ENCODE data around the gene NOBOX. TPM values are rescaled to one million over a fixed set of nuclear protein-coding genes. Genes with fewer than 3 reads are reported as not detected.
"Not testable (repeated sequence)": the region's sequence is repeated elsewhere in the genome, so short reads cannot be mapped to it uniquely, and the experiment has no call there.

The NOBOX gene
- total and polyA plus RNA-seq, 2 donors (not counting 1 experiment from before 2014, with no cell fraction given): not detected

DNA sequence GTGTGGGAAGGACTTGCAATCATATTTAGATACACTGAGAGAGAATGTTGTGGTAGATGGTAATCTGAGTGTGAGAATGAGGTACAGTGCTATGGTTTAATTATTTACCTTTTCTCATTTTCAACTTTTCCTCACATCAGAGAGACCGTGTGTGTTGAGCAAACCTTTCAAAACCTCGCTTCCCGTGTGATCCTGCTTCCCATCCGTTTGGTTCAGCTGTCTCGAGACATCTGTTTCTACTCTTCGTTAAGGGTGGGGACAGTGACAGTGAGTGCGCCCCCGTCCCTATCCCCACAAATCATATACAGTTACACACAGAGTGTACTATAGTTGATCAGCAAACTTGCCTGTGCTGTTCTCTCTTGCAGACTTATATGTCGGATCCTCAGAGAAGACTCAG, 33.0 kb upstream of the NOBOX start:
- H3K36me3 ChIP-seq (replicated peaks in 1 of 2; ENCODE audit: control extremely low read depth in 1 of 2, control insufficient read depth in 1 of 2, extremely low read depth in 1 of 2, insufficient read depth in 2 of 2, low read length in 1 of 2): no peaks in the 10 kb centered on the region
- Mint-ChIP-seq H3K4me1 (no peaks in the 10 kb centered on the region), H3K27me3 (peaks cover 27% of the 10 kb centered on the region), H3K4me3 (no peak overlapping the region), H3K27ac (no peak overlapping the region), H3K9me3 (ENCODE audit: insufficient read depth) (no peaks in the 10 kb centered on the region)
- WGBS (ENCODE audit: insufficient coverage): 100% methylated on average over 1 of the region's 9 CpGs
- no peak for TF ChIP-seq EZH2 (IDR thresholded peaks at IDR 0.05; ENCODE audit: borderline replicate concordance, insufficient read depth, low read depth, low read length, poor library complexity, severe bottlenecking)
- H3K27ac ChIP-seq (ENCODE audit: low read length in 2 of 2): no peak overlapping the region
- H3K9ac ChIP-seq (ENCODE audit: low read length): no peak overlapping the region
- POLR2A ChIA-PET: no interaction called here
- H3K27me3 ChIP-seq (replicated peaks in 1 of 4; ENCODE audit: control extremely low read depth in 1 of 4, control insufficient read depth in 3 of 4, insufficient read depth in 4 of 4, low read length in 3 of 4): peaks cover 0 to 2% (median 0%) of the 10 kb centered on the region in 4 experiments
- H4K20me1 ChIP-seq (ENCODE audit: control insufficient read depth, insufficient read depth, low read length, poor library complexity, severe bottlenecking): no peaks in the 10 kb centered on the region
- H3K4me1 ChIP-seq (ENCODE audit: control insufficient read depth in 2 of 2, insufficient read depth in 2 of 2, low read length in 2 of 2): no peaks in the 10 kb centered on the region
- H3K4me3 ChIP-seq (ENCODE audit: control extremely low read depth in 1 of 5, extremely low read depth in 1 of 5, insufficient read depth in 1 of 5, low read depth in 2 of 5, low read length in 4 of 5): no peak overlapping the region
- no peak overlapping the region for H3K4me2 ChIP-seq (replicated peaks; ENCODE audit: low read depth, low read length, poor library complexity, severe bottlenecking)
- intact Hi-C loops (cut with micrococcal nuclease): no loop called here
- H3K79me2 ChIP-seq (ENCODE audit: control insufficient read depth, insufficient read depth, low read length): no peaks in the 10 kb centered on the region
- H2AFZ ChIP-seq (ENCODE audit: insufficient read depth, low read depth, low read length, poor library complexity, severe bottlenecking): no peak overlapping the region
- no peak for ATAC-seq (ENCODE audit: low read depth)
- no peaks in the 10 kb centered on the region for H3K9me3 ChIP-seq (ENCODE audit: control extremely low read depth in 1 of 3, control insufficient read depth in 2 of 3, insufficient read depth in 1 of 3, low read length in 2 of 3)
- DNase-seq: no peak
- CTCF ChIA-PET: interaction anchor here (0.9 to 1.2 kb wide), 2 partner anchors 12 to 19 kb away, joined by 3 to 5 read pairs; no protein-coding TSS in a partner anchor

DNA sequence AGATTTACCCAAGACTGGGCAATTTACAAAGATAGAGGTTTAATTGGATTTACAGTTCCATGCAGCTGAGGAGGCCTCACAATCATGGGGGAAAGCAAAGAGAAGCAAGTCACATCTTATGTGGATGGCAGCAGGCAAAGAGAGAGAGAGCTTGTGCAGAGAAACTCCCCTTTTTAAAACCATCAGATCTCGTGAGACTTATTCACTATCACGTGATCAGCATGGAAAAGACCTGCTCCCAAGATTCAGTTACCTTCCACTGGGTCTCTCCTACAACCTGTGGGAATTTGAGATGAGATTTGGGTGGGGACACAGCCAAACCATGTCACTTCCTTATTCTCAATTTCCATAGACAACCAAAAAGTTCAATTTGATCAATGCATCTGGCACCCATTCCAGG, 24.9 kb upstream of the NOBOX start:
- ChIA-PET POLR2A (no interaction called here), CTCF (no interaction called here)
- peaks cover 5% of the 10 kb centered on the region for H3K27me3 Mint-ChIP-seq
- Histone ChIP-seq H3K79me2 (ENCODE audit: control insufficient read depth, insufficient read depth, low read length) (no peaks in the 10 kb centered on the region), H2AFZ (ENCODE audit: insufficient read depth, low read depth, low read length, poor library complexity, severe bottlenecking) (no peak overlapping the region), H3K4me3 (ENCODE audit: control extremely low read depth in 1 of 5, extremely low read depth in 1 of 5, insufficient read depth in 1 of 5, low read depth in 2 of 5, low read length in 4 of 5) (no peak overlapping the region), H3K9ac (ENCODE audit: low read length) (no peak overlapping the region), H3K9me3 (ENCODE audit: control extremely low read depth in 1 of 3, control insufficient read depth in 2 of 3, insufficient read depth in 1 of 3, low read length in 2 of 3) (peaks cover 0 to 25% (median 8%) of the 10 kb centered on the region in 3 donors), H3K27ac (ENCODE audit: low read length in 2 of 2) (no peak overlapping the region), H3K4me2 (replicated peaks; ENCODE audit: low read depth, low read length, poor library complexity, severe bottlenecking) (no peak overlapping the region), H3K27me3 (replicated peaks in 1 of 4; ENCODE audit: control extremely low read depth in 1 of 4, control insufficient read depth in 3 of 4, insufficient read depth in 4 of 4, low read length in 3 of 4) (no peaks in the 10 kb centered on the region), H3K36me3 (replicated peaks in 1 of 2; ENCODE audit: control extremely low read depth in 1 of 2, control insufficient read depth in 1 of 2, extremely low read depth in 1 of 2, insufficient read depth in 2 of 2, low read length in 1 of 2) (no peaks in the 10 kb centered on the region), H3K4me1 (ENCODE audit: control insufficient read depth in 2 of 2, insufficient read depth in 2 of 2, low read length in 2 of 2) (no peaks in the 10 kb centered on the region), H4K20me1 (ENCODE audit: control insufficient read depth, insufficient read depth, low read length, poor library complexity, severe bottlenecking) (no peaks in the 10 kb centered on the region)
- DNase-seq (no peak), ATAC-seq (ENCODE audit: low read depth) (no peak)
- intact Hi-C loops (cut with micrococcal nuclease): no loop called here
- no CpG with 5 or more reads among the region's 2 CpGs for WGBS (ENCODE audit: insufficient coverage)
- no peak overlapping the region for H3K4me3 Mint-ChIP-seq
- no peak for TF ChIP-seq EZH2 (IDR thresholded peaks at IDR 0.05; ENCODE audit: borderline replicate concordance, insufficient read depth, low read depth, low read length, poor library complexity, severe bottlenecking)
- TF ChIP-seq, protein P1, sequence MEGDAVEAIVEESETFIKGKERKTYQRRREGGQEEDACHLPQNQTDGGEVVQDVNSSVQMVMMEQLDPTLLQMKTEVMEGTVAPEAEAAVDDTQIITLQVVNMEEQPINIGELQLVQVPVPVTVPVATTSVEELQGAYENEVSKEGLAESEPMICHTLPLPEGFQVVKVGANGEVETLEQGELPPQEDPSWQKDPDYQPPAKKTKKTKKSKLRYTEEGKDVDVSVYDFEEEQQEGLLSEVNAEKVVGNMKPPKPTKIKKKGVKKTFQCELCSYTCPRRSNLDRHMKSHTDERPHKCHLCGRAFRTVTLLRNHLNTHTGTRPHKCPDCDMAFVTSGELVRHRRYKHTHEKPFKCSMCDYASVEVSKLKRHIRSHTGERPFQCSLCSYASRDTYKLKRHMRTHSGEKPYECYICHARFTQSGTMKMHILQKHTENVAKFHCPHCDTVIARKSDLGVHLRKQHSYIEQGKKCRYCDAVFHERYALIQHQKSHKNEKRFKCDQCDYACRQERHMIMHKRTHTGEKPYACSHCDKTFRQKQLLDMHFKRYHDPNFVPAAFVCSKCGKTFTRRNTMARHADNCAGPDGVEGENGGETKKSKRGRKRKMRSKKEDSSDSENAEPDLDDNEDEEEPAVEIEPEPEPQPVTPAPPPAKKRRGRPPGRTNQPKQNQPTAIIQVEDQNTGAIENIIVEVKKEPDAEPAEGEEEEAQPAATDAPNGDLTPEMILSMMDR (IDR thresholded peaks at IDR 0.05): no peak
- no peak overlapping the region for H3K27ac Mint-ChIP-seq
- H3K4me1 Mint-ChIP-seq: no peaks in the 10 kb centered on the region
- H3K9me3 Mint-ChIP-seq (ENCODE audit: insufficient read depth): peaks cover 9% of the 10 kb centered on the region

DNA sequence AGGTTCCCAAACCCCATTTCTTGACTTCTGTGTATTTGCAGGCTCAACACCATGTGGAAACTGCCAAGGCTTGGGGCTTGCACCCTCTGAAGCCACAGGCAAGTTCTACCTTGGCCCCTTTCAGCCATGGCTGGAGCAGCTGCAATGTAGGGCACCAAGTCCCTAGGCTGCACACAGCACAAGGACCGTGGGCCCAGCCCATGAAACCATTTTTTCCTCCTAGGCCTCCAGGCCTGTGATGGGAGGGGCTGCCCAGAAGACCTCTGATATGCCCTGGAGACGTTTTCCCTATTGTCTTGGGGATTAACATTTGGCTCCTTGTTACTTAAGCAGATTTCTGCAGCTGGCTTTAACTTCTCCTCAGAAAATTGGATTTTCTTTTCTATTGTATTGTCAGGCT, 24.0 kb upstream of the NOBOX start:
- H3K27me3 ChIP-seq (replicated peaks in 1 of 4; ENCODE audit: control extremely low read depth in 1 of 4, control insufficient read depth in 3 of 4, insufficient read depth in 4 of 4, low read length in 3 of 4); H3K9ac ChIP-seq (ENCODE audit: low read length); CTCF ChIA-PET; ATAC-seq (ENCODE audit: low read depth); H3K27ac ChIP-seq (ENCODE audit: low read length in 2 of 2); intact Hi-C loops (cut with micrococcal nuclease); H3K4me2 ChIP-seq (replicated peaks; ENCODE audit: low read depth, low read length, poor library complexity, severe bottlenecking); H2AFZ ChIP-seq (ENCODE audit: insufficient read depth, low read depth, low read length, poor library complexity, severe bottlenecking); H3K4me3 Mint-ChIP-seq; H3K36me3 ChIP-seq (replicated peaks in 1 of 2; ENCODE audit: control extremely low read depth in 1 of 2, control insufficient read depth in 1 of 2, extremely low read depth in 1 of 2, insufficient read depth in 2 of 2, low read length in 1 of 2); DNase-seq; POLR2A ChIA-PET; H3K4me3 ChIP-seq (ENCODE audit: control extremely low read depth in 1 of 5, extremely low read depth in 1 of 5, insufficient read depth in 1 of 5, low read depth in 2 of 5, low read length in 4 of 5); H3K9me3 Mint-ChIP-seq (ENCODE audit: insufficient read depth); H4K20me1 ChIP-seq (ENCODE audit: control insufficient read depth, insufficient read depth, low read length, poor library complexity, severe bottlenecking); H3K27me3 Mint-ChIP-seq; H3K4me1 Mint-ChIP-seq; H3K4me1 ChIP-seq (ENCODE audit: control insufficient read depth in 2 of 2, insufficient read depth in 2 of 2, low read length in 2 of 2); H3K79me2 ChIP-seq (ENCODE audit: control insufficient read depth, insufficient read depth, low read length); H3K27ac Mint-ChIP-seq: not testable (repeated sequence)
- 14% methylated on average over 1 of the region's 2 CpGs for WGBS (ENCODE audit: insufficient coverage)
- H3K9me3 ChIP-seq (ENCODE audit: control extremely low read depth in 1 of 3, control insufficient read depth in 2 of 3, insufficient read depth in 1 of 3, low read length in 2 of 3): peaks cover 0 to 25% (median 8%) of the 10 kb centered on the region in 3 donors

Measured in B cell (primary cell).